Myocyte (in vitro differentiated cells): ENCODE measurements around the gene CTR9. TPM values are rescaled to one million over a fixed set of nuclear protein-coding genes. Genes with fewer than 3 reads are reported as not detected.

Source experiments
- DNase-seq: peaks from one replicate; pipeline ENCODE4 v3.0.0-alpha.2; 2012; ENCODE audit warnings: low read depth
- total RNA-seq: library from RNA; depleted of rRNA; stranded (reverse); fragments of >200 nt; gene quantifications from 2 replicates; pipeline ENCODE4 v1.2.3, GENCODE V29; 2014

CTR9 gene
- total RNA-seq, 1 donor from 2014 or later, result 15.4 TPM

GRCh38 chr11:10742460-10743208 lies 8.4 kb upstream of the CTR9 start:
- DNase-seq, result no peak

- DNase-seq, result no peak
Observed at GRCh38 chr11:10743354-10744000, 7.6 kb upstream of the CTR9 start.

- DNase-seq, result no peak
Observed at GRCh38 chr11:10744206-10744605, 6.8 kb upstream of the CTR9 start.

GRCh38 chr11:10746871-10747270 lies 4.2 kb upstream of the CTR9 start:
- no peak for DNase-seq

- DNase-seq, result no peak
Observed at GRCh38 chr11:10747733-10748132, 3.3 kb upstream of the CTR9 start.

GRCh38 chr11:10749476-10749875 lies 1.6 kb upstream of the CTR9 start:
- DNase-seq, result no peak

GRCh38 chr11:10751581-10751940 lies 515 bp downstream of the CTR9 start:
- no peak for DNase-seq

- DNase-seq, result no peak
Observed at GRCh38 chr11:10752061-10752460, 1.0 kb downstream of the CTR9 start.

GRCh38 chr11:10752486-10752885 lies 1.4 kb downstream of the CTR9 start:
- no peak for DNase-seq

- DNase-seq, result no peak
Observed at GRCh38 chr11:10758957-10759356, 7.9 kb downstream of the CTR9 start.

- no peak for DNase-seq
Observed at GRCh38 chr11:10761085-10761698, 10.1 kb downstream of the CTR9 start.

- DNase-seq, result no peak
Observed at GRCh38 chr11:10762185-10762584, 11.1 kb downstream of the CTR9 start.

GRCh38 chr11:10762913-10763421 lies 11.9 kb downstream of the CTR9 start:
- no peak for DNase-seq

GRCh38 chr11:10763766-10764165 lies 12.7 kb downstream of the CTR9 start:
- no peak for DNase-seq

- no peak for DNase-seq
Observed at GRCh38 chr11:10764412-10764811, 13.4 kb downstream of the CTR9 start.

- DNase-seq, result peak; percentile 64
Observed at GRCh38 chr11:10770626-10771254, 19.7 kb downstream of the CTR9 start.

GRCh38 chr11:10771457-10771856 lies 20.4 kb downstream of the CTR9 start:
- no peak for DNase-seq

- DNase-seq, result no peak
Observed at GRCh38 chr11:10774811-10775210, 23.8 kb downstream of the CTR9 start.

GRCh38 chr11:10777393-10777793 lies 26.3 kb downstream of the CTR9 start:
- DNase-seq, result no peak

- DNase-seq, result peak; percentile 30
Observed at GRCh38 chr11:10777806-10778205, 26.8 kb downstream of the CTR9 start.

- DNase-seq, result peak; percentile 82
Observed at GRCh38 chr11:10778217-10778970, 27.3 kb downstream of the CTR9 start.
